Measurements from ENCODE around the gene EPG5. TPM values are rescaled to one million over a fixed set of nuclear protein-coding genes. Genes with fewer than 3 reads are reported as not detected.

The EPG5 gene
- total RNA-seq, 1 donor from 2014 or later: 18.7 TPM

DNA sequence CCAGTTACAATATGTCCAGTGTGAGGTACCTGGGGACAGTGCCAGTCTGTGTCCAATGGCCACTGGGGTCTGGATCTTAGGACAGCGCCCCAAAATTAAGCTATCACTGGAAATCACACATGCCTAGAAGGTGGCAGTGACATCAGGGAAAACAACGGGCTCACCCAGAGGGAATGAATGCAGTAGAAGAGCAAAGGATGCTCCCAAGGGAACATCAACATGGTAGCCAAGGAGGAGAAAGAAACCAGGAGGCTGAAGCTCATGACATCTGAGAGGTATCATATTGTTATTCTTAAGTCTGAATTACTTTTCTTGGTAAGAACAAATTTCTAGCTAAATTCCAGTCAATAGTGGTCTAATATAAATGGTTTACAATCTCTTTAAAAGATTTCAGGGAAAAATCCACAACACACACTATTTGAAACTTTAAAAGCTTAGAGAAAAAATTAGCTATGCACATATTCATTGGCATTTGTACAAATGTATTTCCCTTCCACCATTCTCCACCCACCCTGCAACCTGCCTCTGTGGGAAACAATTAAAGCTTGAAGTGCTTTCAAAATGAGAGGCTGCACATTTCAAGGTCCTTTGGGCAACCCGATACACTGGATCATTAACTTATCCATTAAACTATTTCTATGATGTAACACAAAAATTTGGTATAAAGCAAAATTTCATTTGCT lies 86.1 kb downstream of the EPG5 start:
- DNase-seq (no peak), ATAC-seq (no peak)
- intact Hi-C loops (cut with micrococcal nuclease): no loop called here

DNA sequence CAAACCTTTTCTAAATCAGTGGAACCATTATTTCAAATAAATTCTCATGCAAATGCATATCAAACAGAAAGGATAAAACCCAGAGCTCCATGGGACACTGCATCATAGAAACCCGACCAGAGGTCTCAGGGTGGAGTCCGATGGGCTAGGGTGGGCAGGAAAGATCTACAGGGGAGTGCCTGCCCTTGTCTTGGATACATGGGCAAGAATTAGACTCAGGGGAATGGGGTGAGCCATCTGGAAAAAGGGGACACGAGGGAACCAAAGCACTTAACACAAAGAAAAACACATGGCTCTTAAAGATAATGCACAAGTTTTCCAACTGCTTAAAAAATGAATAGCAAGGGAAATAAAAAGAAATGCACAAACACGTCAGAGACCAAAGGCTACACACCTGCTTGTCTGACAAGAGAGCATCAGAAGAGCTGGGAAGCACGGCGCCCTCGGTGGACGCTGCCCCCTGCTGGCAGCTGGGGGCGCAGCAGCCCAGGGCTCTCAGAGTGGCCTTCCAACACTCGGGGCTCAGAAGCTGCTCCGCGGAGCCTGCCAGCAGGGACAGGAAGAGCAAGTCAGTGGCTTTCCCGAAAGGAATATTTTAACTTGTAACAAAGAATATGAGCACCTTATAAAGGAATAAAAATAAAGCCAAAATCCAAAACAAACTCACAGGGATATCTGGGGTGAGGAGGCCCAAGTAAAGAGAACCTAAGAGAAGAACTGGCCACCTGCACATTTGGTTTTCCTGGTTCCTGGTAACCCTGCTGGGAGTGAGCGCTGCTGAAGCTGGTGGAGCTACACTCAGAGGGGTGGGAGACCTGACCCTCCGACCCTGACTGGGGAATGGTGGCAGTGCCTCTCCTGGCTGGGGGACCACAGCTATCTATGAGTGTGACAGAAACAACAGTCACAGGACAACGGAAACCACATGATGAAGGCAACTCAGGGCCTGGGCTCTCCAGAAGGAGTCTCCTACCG lies 87.2 kb downstream of the EPG5 start:
- DNase-seq (peak; percentile 84), ATAC-seq (peak; percentile 94)
- intact Hi-C loops (cut with micrococcal nuclease): loop anchor here (10.0 kb wide), 1 partner anchor 215 kb away; no protein-coding TSS in a partner anchor

DNA sequence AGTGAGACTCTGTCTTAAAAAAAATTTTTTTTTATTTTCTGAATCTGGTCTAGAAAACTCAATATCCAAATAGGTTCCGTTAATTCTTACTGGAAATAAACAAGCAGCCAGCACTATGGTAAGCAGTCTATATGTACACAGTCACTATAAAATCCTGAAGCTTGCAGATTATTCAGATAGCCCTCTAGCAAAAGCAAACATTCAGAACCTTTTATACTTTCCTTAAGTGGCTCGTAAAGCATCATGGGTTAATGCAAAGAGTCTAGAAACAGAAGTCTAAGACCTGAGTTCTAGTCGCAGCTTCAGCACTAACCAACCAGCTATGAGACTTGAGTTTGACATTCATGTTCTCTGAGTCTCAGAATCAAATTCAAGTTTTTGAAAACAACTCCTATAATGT lies 89.7 kb downstream of the EPG5 start:
- DNase-seq (no peak), ATAC-seq (no peak)
- intact Hi-C loops (cut with micrococcal nuclease): loop anchor here (10.0 kb wide), 1 partner anchor 213 kb away; no protein-coding TSS in a partner anchor

DNA sequence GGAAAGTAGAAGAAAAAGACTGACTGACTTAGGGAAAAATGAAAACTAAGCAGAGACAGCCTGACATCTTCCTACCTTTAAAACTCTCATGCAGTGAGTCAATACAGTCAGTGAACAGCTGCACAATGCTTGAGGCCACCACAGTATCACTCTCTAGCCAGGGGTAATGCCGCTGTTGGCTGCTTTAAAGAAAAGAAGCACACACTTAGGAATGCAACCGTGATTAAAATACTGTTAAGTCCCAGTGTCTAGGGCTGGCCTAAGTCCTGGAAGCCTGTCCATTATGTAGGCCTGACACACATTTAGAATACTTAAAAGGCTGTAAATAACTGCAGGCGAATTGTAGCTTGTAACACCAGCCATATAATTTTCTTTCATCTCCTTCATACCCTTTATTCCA lies 91.0 kb downstream of the EPG5 start:
- DNase-seq: no peak
- ATAC-seq: no peak
- intact Hi-C loops (cut with micrococcal nuclease): loop anchor here (10.0 kb wide), 1 partner anchor 211 kb away; no protein-coding TSS in a partner anchor

DNA sequence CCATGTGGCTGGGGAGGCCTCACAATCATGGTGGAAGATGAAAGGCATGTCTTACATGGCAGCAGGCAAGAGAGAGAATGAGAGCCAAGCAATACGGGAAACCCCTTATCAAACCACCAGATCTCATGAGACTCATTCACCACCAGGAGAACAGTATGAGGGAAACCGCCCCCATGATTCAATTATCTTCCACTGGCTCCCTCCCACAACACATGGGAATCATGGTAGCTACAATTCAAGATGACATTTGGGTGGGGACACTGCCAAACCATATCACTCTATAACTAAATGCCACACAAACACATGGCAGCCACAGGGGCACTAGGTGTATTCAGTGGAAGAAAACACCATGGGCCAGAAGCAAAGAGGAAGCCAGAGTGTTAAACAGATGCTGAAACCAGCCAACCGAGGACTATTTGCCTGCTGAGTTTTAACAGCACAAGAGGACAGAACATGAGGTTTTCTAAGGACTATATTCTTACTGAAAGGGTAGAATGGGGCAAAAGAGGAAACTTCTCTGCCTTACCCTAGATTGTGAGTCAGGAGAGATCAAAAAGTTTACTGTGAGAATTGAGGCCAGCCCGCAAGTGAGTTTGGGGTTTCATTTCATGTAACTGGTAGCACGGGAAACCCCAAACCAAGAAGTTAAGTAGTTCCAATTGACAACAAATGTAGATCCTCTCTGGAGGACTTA lies 92.5 kb downstream of the EPG5 start:
- intact Hi-C loops (cut with micrococcal nuclease): loop anchor here (10.0 kb wide), 1 partner anchor 210 kb away; no protein-coding TSS in a partner anchor
- ATAC-seq (no peak), DNase-seq (no peak)

DNA sequence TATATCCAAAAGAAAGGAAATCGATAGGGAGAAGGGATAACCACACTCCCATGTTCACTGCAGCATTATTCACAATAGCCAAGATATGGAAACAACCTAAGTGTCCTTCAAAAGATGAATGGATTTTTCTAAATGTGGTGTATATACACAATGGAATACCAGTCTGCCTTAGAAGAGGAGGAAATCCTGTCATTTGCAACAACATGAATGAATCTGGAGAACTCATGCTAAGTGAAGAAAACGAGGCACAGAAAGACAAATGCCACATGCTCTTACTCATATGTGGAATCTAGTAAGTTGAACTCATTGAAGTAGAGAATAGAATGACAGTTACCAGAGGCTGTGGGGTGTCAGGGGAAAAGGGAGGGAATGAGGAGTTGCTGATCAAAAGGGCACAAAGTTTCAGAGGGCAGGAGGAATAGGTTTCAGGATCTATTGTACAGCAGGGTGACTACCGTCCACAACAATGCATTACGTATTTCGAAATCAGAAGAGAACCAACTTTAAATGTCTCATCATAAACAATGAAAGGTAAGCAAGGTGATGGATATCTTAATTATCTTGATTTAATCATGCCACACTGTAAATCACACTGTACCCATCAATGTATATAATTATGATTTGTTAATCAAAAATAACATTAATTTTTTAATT lies 95.6 kb downstream of the EPG5 start:
- intact Hi-C loops (cut with micrococcal nuclease): loop anchor here (10.0 kb wide), 1 partner anchor 207 kb away; no protein-coding TSS in a partner anchor
- ATAC-seq: no peak
- no peak for DNase-seq

DNA sequence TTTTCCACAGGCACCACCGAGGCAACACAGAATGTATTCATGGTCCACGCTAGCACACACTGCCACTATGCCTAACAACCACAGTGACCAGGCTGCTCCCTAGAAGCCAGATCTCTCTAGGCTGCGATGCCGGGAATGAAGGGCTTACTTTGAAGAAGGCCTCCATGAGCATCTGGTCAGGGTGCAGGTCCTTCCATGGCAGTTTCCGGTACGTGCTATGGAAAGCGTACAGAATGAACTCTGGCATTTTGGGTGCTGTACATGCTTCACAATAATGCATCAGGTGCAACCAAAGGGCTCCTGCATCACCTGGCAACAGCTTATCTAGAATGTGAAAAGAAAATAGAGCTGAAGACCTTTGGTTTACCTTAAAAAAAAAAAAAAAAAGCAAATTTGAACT lies 96.7 kb downstream of the EPG5 start:
- DNase-seq (no peak), ATAC-seq (no peak)
- intact Hi-C loops (cut with micrococcal nuclease): loop anchor here (10.0 kb wide), 1 partner anchor 206 kb away; no protein-coding TSS in a partner anchor

DNA sequence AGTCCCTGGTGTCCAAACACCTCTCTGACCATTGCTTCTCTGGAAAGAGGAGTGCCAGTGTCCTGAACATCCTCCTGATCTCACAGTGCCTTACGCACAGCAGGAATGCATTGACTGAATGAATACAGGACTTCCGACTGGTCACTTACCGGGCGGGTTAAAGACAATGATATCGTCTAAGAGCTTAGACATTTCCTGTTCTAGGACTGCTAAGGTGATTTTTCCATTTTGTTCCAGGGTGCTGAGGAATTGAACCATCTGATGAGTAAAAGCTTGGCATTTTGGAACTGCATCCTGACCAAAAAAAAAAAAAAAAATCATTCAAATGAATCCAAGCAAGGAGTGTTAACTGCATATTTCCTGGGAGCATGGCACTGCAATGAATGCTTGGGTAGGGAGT lies 101.7 kb downstream of the EPG5 start:
- ATAC-seq: no peak
- intact Hi-C loops (cut with micrococcal nuclease): no loop called here

DNA sequence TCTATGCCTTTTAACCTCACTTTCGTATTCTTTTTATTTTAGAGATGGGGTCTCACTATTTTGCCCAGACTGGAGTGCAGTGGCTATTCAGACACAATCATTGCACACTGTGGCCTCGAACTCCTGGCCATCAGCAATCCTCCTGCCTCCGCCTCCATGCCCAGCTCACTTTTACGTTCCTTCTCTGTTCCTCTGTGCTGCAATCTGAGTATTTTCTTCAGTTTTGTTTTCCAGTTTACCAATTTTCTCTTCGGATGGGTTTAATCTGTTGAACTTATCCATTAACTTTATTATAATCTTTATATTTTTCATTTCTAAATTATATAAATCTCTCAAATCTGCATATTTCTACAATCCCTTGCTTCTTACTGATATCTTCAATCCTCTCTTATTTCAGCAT lies 103.0 kb downstream of the EPG5 start:
- ATAC-seq (no peak), DNase-seq (no peak)
- intact Hi-C loops (cut with micrococcal nuclease): no loop called here

More for the DNA sequence above, 101.7 kb downstream of the EPG5 start:
- DNase-seq: no peak

DNA sequence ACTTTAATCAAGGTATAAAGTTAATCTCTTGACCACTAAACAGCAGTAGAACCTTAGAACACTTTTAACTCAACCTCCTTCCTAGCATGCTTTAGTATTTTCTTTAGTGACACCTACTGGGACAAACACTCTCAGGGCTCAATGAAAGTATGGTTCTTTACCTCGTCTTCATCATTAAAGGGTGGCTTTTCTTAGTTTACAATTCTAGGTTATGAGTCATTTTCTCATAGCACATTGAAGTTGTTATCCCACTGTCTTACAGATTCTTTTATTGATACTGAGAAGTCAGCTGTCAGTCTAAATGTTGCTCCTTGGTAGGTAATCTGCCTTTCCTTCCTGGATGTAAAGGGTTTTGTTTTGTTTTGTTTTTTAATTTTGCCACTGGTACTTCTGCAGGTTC lies 103.7 kb downstream of the EPG5 start:
- ATAC-seq: no peak
- intact Hi-C loops (cut with micrococcal nuclease): no loop called here
- DNase-seq: no peak

DNA sequence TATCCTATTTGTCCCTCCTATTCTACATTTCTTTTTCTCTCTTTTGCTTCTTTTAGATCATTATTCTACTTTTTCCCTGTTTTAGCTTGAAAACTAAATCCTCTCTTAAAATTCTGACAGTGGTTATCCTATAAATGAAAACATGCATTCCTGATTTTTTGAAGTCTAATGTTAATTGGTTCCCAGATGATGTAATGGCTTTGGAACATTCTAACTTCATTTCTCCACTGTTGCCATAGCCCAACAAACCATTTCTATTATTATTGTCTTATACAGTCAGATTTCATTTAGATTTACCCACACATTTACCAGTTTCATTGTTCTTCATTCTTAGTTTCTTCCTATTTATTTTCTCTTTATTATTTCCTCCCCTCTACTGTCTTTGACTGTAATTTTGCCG lies 105.2 kb downstream of the EPG5 start:
- no peak for ATAC-seq
- intact Hi-C loops (cut with micrococcal nuclease): no loop called here
- no peak for DNase-seq

DNA sequence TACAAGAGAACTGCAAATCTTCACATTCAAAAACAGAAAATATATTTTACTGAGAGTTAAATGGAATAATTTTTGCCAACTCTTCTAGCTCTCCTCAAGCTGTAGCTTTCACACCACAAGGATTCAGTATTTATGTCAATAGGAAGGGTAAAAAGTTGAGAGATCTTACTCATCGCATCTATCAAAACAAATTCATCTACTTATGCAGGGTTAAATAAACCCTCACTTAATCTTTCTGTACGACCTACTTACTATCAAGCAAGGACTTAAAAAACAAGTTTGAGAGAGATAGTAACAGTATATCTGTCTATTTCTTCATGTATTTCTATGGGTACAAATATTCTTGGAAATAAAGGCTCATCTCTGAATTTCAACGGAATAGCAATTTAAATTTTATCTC lies 106.2 kb downstream of the EPG5 start:
- DNase-seq (no peak), ATAC-seq (no peak)
- intact Hi-C loops (cut with micrococcal nuclease): no loop called here

DNA sequence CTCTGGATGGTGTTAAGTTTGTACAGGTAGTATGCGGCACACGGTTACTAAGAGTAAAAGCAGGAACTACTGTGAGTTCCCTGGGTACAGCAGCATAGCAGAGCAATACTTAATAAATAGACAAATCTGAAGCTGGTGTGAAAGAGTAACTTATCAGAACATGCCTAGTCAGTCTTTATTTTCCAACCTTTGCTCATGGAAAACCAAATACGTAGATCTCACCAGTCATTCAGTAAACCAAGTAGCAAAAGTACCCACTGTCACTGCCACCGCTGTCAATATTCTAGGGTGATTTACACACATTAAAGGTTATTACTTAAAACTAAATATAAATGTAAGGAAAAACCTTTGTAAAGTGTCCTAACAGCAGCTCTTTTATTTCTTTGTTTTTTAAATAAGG lies 106.6 kb downstream of the EPG5 start:
- ATAC-seq: no peak
- intact Hi-C loops (cut with micrococcal nuclease): no loop called here
- DNase-seq: no peak

DNA sequence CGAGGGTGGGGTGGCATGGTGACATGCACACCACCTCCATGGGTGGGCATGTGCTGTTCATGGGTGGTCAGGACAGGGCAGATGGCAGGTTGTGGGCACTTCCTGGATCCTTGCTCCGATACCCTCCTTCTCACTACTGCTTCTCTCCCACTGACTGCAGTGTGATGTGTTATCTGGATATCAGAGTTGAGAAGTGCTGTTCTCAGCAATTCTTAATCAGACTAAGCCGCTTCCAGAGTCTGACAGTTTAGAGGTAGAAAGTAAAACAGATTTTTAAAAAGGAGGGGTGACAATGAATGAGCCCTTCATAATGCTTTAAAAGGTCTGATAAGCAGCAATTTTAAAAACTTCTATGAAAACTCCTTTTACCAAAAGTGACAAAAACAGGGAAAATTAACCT lies 107.8 kb downstream of the EPG5 start:
- intact Hi-C loops (cut with micrococcal nuclease): no loop called here
- no peak for ATAC-seq
- DNase-seq: no peak

DNA sequence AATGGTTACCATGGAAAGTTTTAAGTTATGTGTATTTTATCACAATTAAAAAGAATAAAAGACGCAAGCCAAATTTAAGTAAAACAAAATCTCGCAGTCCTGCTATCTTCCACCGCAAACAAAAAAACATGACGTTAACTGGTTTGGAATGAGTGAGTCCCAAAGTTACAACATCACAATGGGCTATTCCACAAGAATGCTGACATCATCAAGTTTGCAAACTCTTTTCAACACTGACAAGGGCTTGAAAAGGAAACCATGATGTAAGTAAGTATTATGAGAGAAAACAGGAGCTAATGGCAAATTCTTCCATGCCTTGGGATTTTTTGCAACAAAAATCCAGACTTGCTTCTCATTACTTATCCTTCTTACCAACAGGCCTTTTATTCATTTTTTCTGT lies 110.6 kb downstream of the EPG5 start:
- DNase-seq (no peak), ATAC-seq (no peak)
- intact Hi-C loops (cut with micrococcal nuclease): no loop called here

DNA sequence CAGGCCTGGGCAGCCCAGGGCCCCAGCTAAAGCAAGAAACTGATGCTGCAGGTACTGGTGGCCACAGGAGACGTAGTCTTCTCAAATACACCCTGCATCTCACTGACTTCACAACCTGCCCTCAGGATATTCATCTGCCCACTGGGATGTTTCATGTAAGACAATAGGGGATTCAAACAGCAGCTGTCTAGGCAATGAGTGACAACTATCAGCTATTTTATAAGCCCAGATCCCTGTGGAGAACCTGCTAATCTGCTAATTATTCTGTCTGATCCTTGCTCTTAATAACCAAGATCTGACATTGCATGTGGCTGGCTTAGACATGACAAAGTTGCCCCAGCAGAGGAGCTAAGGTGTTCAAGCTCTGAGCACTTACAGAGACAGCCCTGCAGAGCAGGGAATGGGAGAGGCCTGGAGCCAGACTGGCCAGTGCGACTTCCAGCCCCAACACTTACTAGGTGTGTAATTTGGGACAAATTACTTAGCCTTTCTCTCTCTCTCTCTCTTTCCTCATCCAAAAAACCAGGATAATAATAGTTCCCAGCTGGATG lies 113.0 kb downstream of the EPG5 start:
- ATAC-seq (no peak), DNase-seq (no peak)
- intact Hi-C loops (cut with micrococcal nuclease): no loop called here

DNA sequence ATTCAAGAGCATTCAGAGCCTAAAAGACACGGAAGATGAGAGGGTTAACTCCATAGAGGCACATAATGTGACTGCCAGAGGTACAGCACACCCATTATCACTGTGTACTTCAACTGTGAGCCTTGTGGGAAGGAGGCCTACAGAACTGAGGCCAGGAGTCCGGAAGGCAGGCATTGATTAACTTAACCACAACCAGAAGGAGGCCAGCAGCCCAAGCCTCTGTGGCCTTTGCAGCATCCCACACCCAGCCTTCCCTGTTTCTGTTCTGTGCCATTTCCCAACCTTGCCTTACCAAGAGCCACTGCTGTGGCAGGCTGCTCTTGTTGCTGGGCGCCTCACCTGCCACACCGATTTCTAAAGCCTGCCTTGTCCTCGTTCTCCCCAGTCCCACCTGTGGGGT lies 114.5 kb downstream of the EPG5 start:
- intact Hi-C loops (cut with micrococcal nuclease): no loop called here
- no peak for ATAC-seq

DNA sequence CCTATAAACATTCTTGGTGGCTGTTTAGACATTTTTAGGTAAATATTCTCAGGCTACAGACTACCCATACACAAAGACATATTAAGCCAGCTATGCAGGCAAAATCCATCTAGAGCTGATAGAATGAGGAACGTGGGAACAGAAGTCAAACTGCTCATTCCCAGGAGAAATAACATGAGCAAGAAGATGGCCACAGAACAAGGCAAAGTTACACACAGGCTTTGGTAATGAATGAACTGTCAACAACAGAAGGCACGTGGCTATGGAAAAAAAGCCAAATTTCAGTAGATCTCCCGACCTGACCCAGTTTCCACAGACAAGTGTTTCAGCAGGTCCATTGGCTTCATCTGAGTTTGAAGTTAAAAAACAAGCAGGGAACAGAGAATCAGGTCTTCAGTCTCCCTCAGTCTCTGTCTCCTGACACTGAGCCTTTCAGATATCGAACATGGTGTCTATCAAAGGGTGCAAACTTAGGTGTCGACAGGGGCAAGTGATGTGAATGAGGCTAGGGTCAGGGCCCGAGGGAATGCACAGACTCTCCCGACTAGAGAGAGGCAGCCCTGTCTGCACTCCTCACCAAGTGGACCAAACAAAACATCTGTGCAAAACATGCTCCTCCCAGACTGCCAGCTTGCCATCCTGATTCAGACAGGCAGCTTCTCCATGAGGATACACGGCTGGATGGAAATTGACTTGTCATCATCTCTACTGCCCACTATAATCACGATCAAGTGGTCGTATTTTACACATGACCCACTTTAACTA lies 115.8 kb downstream of the EPG5 start:
- ATAC-seq (peak; percentile 72), DNase-seq (no peak)
- intact Hi-C loops (cut with micrococcal nuclease): no loop called here

More for the DNA sequence above, 114.5 kb downstream of the EPG5 start:
- DNase-seq: no peak

Data from left ventricle myocardium superior (tissue), 1 donor.